ENCODE results near the gene CARNS1. TPM values are rescaled to one million over a fixed set of nuclear protein-coding genes. Genes with fewer than 3 reads are reported as not detected.

CARNS1 gene, protein sequence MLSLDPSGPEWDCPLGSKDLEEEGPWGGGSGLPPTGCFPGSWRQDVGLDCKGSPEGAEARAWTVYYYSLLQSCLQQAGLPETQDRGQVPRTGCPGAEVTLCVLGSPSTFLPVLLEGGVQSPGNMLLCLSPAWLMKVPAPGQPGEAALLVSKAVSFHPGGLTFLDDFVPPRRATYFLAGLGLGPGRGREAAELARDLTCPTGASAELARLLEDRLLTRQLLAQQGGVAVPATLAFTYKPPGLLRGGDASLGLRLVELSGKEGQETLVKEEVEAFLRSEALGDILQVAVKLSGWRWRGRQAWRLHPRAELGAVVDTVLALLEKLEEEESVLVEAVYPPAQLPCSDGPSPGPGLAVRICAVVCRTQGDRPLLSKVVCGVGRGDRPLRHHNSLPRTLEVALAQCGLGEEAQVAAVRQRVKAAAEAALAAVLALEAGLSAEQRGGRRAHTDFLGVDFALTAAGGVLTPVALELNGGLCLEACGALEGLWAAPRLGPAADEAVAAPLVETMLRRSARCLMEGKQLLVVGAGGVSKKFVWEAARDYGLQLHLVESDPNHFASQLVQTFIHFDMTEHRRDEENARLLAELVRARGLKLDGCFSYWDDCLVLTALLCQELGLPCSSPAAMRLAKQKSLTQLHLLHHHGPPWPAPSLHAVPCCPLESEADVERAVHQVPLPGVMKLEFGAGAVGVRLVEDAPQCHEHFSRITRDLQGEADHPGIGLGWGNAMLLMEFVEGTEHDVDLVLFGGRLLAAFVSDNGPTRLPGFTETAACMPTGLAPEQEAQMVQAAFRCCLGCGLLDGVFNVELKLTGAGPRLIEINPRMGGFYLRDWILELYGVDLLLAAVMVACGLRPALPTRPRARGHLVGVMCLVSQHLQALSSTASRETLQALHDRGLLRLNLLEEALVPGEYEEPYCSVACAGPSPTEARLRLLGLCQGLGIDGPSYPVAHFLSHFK
- 10 to 100 TPM in 11 of 12 donors, not detected in 1; 23.9 to 76.7 (median 53.6) TPM for polyA plus RNA-seq (ENCODE audit: insufficient read length in 12 of 12)
- long read RNA-seq, donor 1, result 0 reads
- long read RNA-seq, donor 2, partial matches to known transcripts, result 0 of 2 reads
- long read RNA-seq, donor 2, other reads (novel, unspliced or antisense), result 0 of 2 reads
- long read RNA-seq, donor 3, result 0 reads
- long read RNA-seq, donor 4, partial matches to known transcripts, result 22 of 23 reads
- long read RNA-seq, donor 4, other reads (novel, unspliced or antisense), result 0 of 23 reads
- long read RNA-seq, donor 5, result 0 reads
- long read RNA-seq, donor 6, partial matches to known transcripts, result 0 of 1 reads
- long read RNA-seq, donor 6, other reads (novel, unspliced or antisense), result 0 of 1 reads
- long read RNA-seq, donor 7, full-length matches to known transcripts, result 1 of 1 reads
- long read RNA-seq, donor 7, partial matches to known transcripts, result 0 of 1 reads
- long read RNA-seq, donor 7, other reads (novel, unspliced or antisense), result 0 of 1 reads
- long read RNA-seq, donor 8, partial matches to known transcripts, result 0 of 6 reads
- long read RNA-seq, donor 8, other reads (novel, unspliced or antisense), result 0 of 6 reads
- long read RNA-seq, donor 9, result 0 reads
- long read RNA-seq, donor 10, full-length matches to known transcripts, result 1 of 31 reads
- long read RNA-seq, donor 10, partial matches to known transcripts, result 30 of 31 reads
- long read RNA-seq, donor 10, other reads (novel, unspliced or antisense), result 0 of 31 reads
- long read RNA-seq, donor 11, partial matches to known transcripts, result 22 of 23 reads
- long read RNA-seq, donor 11, other reads (novel, unspliced or antisense), result 0 of 23 reads

DNA sequence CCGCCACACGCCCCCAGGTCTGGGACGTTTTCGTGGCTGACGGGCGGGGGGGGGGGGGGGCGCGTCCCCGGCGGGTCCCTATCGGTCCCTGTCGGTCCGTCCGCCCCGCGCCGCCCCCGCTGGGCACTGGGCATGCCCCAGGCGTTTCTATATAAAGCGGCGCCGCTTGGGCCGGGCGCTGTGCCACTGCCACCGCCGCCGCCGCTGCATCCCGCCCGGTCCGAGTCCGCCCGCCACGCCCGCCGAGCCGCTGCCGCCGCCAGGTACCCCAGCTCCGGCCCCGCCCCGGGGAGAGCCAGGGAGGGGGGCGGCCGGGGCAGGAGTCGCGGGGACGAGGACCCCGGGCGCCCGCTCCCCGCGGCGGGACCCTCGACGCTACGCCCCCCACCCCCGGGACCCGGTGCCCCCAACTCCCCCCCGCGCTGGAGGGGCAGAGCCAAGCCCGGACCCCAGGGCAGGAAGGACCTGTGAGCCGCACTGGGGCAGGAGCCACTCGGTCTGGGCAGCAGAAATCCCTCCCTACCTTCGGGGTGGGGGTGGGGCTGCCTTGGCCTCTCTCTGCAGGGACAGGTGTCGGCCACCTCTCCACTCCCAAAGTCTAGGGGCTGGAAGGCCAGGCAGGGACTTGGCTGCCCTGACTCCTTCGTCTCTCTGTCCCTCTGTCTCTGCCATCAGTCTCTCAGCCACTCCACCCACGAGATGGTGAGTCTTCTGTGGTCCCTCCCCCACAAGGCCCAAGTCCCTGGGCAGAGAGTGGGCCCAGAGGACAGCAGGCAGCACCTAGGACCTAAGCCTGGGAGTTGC, at the start of gene CARNS1:
TSS of gene CARNS1 (plus strand) at position 178 of the 804 bp plus-strand sequence. CDS start at position 700, 522 bp downstream.
- DNase-seq, result no peak

DNA sequence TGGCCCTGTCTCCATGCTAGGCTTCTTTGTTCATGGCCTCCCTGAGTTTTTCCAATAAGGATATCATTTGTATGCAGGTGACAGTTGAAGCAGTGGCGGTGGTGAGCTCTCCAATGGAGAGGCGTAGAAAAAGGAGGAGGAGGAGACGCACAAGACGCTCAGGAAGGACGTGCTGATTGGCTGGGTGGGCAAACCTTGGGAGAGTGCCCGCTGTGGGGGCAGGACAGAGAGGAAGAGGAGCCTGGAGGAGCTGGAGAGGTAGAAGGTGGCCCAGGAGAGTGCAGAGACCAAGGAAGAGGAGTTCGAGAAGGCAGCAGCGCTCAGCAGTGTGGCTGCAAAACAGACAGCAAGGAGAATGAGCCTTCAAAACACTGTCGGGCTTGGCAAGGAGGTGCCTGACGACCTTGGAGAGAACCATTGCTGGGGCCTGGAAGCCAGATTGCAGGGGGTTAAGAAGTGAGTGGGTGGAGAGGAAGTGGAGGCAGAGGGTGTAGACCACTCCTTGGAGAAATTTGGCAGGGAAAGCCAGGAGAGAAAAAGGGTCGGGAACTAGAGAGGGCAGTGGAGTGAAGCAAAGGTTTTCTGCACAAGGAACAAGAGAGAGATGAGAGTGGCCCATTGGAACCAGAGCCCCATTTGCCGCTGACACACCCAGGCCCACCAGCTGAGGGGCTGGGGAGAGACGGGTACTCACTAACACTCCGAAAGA, 49.6 kb upstream of the CARNS1 start:
- DNase-seq, result no peak

DNA sequence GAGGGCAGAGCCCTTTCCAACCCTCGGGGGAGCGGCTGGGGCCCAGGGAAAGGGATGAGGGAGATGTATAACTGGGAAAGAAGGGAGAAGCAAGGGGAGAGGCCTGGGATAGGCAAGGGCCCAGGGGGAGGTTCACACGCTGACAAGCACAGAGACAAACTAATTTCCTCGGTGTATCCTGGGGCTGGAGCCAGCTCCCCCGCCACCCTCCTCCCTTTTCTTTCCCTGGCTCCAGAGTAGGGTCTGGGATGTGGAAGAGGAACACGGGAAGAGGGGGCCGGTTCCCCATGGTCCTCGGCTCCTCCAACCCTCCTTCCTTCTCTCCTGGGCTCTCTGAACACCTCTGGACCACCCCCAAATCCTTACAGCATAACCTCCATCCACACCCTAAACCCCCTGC, 48.9 kb upstream of the CARNS1 start:
- peak; percentile 61 for DNase-seq

DNA sequence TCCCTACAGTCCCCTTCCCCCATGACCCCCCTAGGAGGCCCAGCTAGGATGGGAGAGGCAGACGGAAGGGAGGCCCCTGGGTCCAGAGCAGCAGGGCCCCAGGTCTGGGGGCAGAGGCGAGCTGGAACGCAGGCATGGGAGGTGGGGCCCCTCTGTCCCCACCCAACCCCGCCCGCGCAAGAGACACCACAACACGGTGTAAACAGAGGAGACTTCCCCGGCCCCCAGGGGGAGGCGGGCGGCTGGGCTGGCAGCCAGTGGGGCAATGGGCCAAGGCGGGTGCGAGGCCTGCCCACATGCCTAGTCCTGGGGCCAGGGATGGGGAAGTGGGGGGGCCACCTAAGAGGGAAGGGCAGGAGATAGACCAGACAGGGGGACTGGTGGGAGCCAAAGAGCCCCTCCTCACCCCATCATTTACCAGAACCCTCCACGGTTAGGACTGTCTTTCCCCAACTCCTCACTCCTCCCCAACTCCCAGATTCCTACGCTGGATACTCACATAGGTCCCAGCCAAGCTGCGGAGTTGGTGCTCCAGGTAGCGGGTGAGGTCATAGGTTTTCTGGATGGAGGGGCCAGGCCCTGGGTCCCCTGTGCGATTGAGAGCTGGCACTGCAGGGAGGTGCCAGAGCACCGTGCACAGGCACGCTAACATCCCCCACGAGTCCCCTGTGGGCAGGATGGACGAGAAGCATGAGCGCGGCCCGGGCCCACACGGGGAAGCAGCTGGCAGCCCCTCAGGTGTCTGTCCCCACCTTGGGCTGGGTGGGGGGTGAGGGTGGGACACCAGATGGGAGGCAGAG, 48.3 kb upstream of the CARNS1 start:
- no peak for DNase-seq

DNA sequence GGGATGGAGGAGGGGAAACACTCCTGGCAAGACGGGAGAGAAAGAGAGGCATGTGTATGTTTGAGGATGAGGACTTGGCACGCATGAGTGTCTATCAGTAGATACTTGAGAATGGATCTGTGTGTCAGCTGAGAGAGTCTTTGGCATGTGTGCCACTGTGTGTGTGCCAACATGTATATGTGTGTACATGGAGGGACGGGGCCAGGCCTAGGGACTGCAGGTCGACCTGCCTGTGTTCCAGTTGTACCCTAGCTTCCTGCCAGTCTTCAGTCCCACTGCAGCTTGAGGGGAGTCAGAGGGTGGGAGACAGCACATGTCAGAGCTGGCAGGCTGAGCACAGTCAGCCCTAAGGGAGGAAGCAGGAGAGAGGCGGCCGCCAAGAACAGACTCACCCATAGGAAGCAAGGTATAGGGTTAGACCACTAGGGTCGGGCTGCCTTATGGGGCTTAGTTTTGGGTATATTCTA, 47.7 kb upstream of the CARNS1 start:
- DNase-seq, result no peak

DNA sequence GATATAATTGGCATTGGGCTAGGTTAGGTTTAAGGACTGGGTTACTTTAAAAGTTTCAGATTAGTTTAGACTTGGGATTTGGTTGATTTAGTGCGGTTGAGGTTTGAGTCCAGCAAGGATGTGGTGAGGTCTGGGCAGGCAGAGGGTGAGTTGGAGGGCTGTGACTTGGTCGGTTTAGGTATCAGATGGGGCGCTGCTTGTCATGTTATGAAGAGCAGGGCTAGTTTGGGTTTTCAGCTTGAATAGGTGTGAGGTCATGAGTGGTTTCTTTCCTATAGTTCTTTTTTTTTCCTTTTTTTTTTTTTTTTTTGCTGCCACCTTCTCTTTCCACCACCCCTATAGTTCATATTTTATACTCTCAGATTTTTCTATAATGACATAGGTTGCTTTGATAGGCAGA, 46.9 kb upstream of the CARNS1 start:
- no peak for DNase-seq

DNA sequence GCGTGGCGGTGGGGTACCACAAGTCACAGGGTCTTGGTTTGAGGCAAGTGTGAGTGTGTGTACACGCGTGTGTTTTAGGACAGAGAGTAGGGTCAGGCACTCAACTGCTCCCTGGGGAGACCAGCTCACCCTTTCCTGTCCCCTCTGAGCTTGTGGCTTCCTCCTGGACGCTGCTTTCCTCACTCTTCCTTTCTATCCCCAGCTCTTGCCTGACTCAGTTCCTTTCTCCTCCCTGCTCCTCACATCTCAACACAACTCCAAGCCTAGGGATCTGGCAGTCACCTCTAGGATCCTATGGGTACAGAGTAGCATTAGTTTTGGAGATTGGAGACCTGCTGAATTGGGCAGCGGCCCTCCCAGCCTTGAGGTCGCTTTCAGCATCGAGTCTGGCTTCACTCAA, 46.2 kb upstream of the CARNS1 start:
- DNase-seq, result no peak

DNA sequence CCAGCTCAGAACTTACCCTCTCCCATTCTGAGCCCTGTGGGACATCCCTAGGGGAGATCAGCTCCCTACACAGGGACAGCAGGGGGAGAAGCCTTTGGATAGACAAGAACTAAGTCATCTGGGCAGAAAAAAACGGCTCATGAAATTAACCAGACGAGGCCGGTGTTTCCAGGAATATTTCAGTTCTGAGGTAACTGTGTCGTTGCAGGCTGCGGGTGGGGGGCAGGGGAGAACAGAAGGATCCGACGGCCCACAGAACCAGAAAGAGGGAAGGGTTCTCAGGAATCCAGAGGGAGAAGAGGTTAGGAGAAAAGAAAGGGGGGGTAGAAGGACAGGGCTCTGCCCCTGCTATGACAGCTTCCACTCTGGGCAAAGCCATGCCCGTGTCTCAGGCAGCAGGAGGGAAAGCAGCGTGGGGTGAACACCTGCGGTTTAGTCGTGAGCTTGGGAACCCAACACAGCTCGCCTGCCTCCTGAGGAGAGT, 45.6 kb upstream of the CARNS1 start:
- no peak for DNase-seq

DNA sequence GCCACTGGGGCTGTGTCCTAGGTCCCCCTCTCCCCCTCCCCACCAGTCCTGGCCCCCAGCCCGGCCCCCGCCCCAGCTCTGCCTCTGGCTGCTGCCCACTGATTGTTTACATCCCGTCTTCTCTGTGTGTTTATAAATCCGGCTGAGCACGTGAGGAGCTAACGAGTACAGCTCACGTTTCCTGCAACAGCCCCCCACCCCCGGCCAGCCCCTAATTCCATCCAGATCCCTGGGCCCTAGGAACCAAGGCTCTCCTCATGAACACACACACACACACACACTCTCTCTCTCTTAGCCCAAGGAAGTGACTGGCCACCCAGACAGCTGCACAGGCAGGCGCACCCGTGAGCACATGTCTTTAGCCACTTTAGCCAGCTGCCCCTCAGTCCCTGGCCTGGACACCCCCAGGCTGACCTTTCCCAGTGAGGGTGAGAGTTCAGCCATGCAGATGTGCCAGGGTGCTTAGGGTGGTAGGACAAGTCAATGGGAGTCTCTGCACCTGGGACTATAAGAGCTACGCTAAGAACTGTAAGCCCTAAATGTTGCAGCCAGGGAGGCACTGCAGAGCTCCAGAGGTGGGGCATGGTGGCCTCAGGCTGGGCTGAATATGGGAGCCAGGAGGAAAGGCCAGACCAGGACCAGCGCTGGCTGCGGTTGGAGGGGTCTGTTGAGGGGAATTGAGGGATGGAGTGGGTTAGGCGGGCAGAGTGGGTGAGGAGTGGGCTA, 45.0 kb upstream of the CARNS1 start:
- no peak for DNase-seq

DNA sequence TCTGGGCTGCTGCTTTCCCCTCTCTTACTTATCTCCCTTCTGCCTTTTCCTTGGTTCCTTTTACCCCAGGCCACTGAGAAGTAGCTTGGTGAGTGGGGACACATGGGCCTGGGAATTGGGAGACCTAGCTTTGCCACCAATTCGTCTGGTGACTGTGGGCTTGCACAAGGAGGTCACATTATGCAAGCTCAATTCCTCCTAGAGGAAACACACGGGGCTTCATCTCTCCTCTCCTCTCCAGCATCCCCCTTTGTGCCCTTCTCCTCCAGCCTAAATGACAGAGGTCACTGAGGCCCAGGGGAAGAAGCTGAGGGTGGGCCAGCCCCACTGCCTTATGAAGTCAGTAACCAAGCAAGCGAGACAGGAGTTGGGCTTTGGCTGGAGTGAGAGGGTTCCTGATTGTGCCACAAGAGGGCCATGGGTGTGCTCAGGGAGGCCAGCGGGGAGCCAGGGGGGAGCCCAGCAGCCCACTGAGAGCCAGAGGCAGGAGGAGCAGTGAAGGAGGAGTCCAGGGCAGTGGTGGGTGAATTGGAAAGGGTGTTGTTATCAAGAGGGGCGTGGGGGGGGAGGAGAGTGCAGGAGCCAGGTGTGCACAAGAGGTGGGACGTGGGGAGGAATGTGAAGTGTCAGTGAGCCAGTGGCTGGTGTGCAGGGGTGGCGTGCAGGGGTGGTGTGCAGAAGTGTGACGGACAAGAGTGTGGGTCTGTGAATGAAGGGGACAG, 44.1 kb upstream of the CARNS1 start:
- no peak for DNase-seq

DNA sequence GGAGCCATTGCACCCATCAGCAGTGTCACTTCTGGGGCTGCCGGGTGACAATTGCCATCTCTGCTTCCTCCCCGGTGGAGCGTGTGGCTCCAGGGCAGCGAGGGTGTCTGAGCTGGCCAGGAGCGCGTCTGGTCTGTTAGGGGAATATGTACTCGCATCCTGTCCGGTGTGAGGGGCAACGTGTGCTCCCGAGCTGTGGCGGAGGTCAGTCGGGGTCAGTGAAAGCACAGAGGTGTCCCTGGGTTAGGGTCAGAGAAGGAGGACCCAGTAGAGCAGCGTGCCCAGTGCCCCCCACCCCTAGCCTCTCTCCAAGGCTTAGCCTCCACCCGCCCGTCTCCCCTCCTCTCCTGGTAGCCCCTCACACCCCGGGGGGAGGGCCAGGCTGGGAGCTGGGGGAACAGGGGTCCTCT, 43.6 kb upstream of the CARNS1 start:
- DNase-seq, result no peak

DNA sequence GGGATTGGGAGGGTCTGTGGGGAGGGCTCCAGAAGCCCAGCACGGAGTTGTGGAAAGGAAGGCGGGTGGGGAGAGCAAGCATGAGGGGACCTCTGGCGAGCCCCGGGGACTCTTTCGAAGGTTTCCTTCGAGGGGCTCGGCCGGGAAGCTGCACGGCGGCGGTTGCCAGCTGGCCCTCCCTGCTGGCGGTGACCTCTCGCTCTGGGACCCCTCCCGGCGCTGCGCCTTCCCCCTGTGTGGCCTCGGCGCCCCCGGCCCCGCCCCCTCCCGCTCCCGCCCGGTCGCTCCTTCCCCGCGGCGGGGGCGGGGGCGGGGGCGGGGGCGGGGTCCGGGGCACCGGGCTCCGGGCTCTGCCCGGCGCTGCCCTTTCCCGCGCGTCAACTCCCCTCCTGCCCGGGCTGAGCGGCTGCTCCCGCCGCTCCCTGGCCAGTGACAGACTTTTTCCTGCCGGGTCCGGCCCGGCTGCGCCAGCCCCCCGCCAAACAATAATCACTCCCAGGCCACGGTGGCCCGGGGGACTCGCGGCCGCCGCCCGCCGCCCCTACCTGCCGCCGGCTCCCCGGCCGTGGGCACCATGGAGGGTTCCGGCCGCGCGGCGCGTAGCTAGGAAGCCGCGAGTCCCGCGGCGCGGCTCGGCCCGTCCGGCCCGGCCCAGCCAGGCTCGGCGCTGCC, 43.0 kb upstream of the CARNS1 start:
- DNase-seq, result no peak

DNA sequence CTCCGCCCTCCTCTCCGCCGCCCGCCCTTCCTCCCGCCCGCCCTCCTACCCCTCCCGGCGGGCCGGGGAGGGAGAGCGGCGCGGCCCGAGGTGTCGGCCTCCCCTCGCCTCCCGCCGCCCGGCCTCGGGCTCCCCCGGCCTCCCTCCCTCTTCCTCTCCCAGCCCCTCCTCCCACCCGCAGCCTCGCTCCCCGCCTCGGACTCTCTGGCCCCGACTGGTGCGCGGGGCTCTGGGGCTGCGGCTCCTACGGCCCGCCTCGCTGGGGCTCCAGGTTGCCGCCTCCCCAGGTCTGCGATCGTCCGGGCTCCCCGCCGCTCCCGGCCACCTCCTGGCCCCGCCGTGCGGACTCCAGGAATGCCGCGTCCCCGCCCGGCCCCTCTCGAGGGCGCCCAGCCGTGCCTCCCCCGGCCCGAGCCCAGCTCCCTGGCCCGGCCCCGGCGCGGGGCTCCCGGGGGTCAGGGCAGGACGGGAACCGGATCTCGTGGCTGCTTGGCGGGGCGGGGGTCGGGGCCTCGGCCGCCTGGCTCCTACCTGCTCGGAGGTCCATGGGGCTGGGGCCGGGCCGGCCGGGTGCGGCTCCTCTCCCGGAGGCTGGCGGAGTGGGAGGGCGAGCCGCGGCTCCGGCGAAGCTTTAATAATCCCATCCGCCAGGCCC, 42.4 kb upstream of the CARNS1 start, which contains the start of gene CLCF1:
TSS of gene CLCF1 (minus strand) at position 606 of the 655 bp plus-strand sequence. CDS start at position 547, 59 bp downstream.
- peak; percentile 63 for DNase-seq

DNA sequence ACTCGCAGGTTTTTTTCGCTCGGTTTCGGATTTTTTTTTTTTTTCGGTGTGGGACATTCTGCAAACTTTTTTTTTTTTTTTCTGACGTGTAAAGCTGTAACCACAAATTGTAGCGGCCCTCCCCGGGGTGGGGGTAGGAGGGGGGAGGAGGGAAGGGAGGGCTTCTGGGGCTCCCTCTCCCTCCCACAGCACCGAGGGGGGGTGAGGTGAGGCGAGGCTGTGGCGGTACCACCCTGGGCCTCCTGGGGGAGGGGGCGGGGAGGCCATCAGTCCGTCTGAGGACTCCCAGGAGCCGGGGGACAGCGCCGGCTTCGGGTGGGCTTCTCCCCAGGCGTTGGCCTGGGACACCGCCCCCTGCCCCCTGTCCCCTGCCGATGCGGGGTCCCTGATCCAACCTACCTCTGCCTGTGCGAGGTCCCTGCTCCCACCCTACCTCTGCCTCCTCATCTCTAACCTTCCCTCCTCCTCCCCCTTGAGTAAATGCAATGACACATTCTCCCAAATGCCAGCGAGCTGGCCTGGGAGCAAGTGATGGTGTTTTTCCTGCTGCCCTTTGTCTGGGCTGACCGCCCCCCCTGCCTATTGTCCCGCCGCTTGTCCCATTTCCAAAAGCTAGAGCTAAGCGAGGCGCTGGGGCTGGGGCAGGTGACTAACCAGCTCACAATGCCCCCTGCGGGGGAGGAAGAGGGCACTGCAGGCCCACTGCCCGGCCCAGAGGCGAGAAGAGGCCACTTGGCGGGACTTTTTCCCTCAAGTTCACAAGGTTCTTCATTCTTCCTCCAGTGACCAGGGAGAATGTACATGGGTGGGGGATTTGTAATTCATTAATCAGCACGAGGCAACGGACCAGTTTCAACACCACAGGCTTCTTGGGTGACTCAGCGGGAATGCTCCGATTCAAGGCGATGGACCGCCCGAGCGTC, 41.6 kb upstream of the CARNS1 start:
- DNase-seq, result no peak
